Fibroblast of lung (primary cell): ENCODE data around the gene ASPDH. TPM values are rescaled to one million over a fixed set of nuclear protein-coding genes. Genes with fewer than 3 reads are reported as not detected.

ENCODE experiments used
- DNase-seq, 2 donors: peaks; one replicate each; pipeline versions ENCODE4 v3.0.0 to v3.0.0-alpha.2; 2010; ENCODE audit warnings: low read depth in 2 of 2
- H2AFZ ChIP-seq: 2 replicates; pipeline ENCODE4 v1.5.1; 2012; ENCODE audit warnings: low read length, control low read depth, inconsistent platforms
- H3K27ac ChIP-seq: 2 replicates; pipeline ENCODE4 v1.5.1; 2011; ENCODE audit warnings: low read length, control low read depth; ENCODE audit not compliant: insufficient read depth
- H3K27me3 ChIP-seq: 2 replicates; pipeline ENCODE4 v1.5.1; 2011; ENCODE audit warnings: mild to moderate bottlenecking, low read length; ENCODE audit not compliant: control insufficient read depth, insufficient read depth
- H3K36me3 ChIP-seq: 2 replicates; pipeline ENCODE4 v1.5.1; 2011; ENCODE audit warnings: low read length; ENCODE audit not compliant: control insufficient read depth, insufficient read depth
- H3K4me1 ChIP-seq: 2 replicates; pipeline ENCODE4 v1.5.1; 2011; ENCODE audit warnings: low read length; ENCODE audit not compliant: control insufficient read depth, insufficient read depth; ENCODE audit errors: extremely low read depth
- H3K4me2 ChIP-seq: 2 replicates; pipeline ENCODE4 v1.5.1; 2011; ENCODE audit warnings: low read length, control low read depth; ENCODE audit not compliant: insufficient read depth; ENCODE audit errors: extremely low read depth
- H3K4me3 ChIP-seq, 4 experiments: fragments of 200-600 bp in 1 of 4; sonication (generic) in 1 of 4; replicated peaks in 1 of 4; 2 replicates each; pipeline ENCODE4 v1.5.1; 2011 to 2016; ENCODE audit warnings: low read length in 4 of 4, low read depth in 3 of 4, mild to moderate bottlenecking in 3 of 4, control low read depth in 2 of 4, inconsistent platforms in 1 of 4, mixed read lengths in 1 of 4; ENCODE audit not compliant: insufficient read depth in 1 of 4; ENCODE audit errors: control extremely low read depth in 1 of 4
- H3K79me2 ChIP-seq: 2 replicates; pipeline ENCODE4 v1.5.1; 2012; ENCODE audit warnings: mild to moderate bottlenecking, low read length, inconsistent platforms; ENCODE audit not compliant: control insufficient read depth, insufficient read depth
- H3K9ac ChIP-seq: 2 replicates; pipeline ENCODE4 v1.5.1; 2011; ENCODE audit warnings: mild to moderate bottlenecking, low read length, control low read depth; ENCODE audit not compliant: insufficient read depth
- H3K9me3 ChIP-seq: 2 replicates; pipeline ENCODE4 v1.5.1; 2012; ENCODE audit warnings: low read depth, low read length; ENCODE audit not compliant: control insufficient read depth, insufficient read depth
- H4K20me1 ChIP-seq: 2 replicates; pipeline ENCODE4 v1.5.1; 2011; ENCODE audit warnings: low read length; ENCODE audit not compliant: control insufficient read depth, insufficient read depth; ENCODE audit errors: extremely low read depth
- EZH2 ChIP-seq: IDR thresholded peaks from 2 replicates; pipeline ENCODE4 v1.5.1; 2012; ENCODE audit warnings: low read length, control low read depth, mild to moderate bottlenecking; ENCODE audit errors: missing control alignments
- polyA plus RNA-seq, 2 donors: library from polyadenylated mRNA; depleted of rRNA in 1 of 2; stranded (reverse) in 1 of 2; unstranded in 1 of 2; fragments of >200 nt; gene quantifications; 2 replicates each; pipeline ENCODE4 v1.2.1, GENCODE V29; 2011 to 2012; ENCODE audit warnings: missing spikeins in 1 of 2
- total RNA-seq: library from RNA; depleted of rRNA; stranded (reverse); fragments of >200 nt; gene quantifications from 2 replicates; pipeline ENCODE4 v1.2.1, GENCODE V29; 2014
- TF ChIP-seq, protein P1 (sequence below), 2 donors: IDR thresholded peaks in 1 of 2; conservative IDR thresholded peaks in 1 of 2; 1 replicate in 1 of 2; 2 replicates in 1 of 2; pipeline ENCODE4 v1.5.1; 2011 to 2012; ENCODE audit warnings: low read length in 2 of 2, control low read depth in 1 of 2, inconsistent platforms in 1 of 2, low read depth in 1 of 2, mild to moderate bottlenecking in 1 of 2

The ASPDH gene
- total and polyA plus RNA-seq, 2 donors (not counting 1 experiment from before 2014, with no cell fraction given): not detected

DNA sequence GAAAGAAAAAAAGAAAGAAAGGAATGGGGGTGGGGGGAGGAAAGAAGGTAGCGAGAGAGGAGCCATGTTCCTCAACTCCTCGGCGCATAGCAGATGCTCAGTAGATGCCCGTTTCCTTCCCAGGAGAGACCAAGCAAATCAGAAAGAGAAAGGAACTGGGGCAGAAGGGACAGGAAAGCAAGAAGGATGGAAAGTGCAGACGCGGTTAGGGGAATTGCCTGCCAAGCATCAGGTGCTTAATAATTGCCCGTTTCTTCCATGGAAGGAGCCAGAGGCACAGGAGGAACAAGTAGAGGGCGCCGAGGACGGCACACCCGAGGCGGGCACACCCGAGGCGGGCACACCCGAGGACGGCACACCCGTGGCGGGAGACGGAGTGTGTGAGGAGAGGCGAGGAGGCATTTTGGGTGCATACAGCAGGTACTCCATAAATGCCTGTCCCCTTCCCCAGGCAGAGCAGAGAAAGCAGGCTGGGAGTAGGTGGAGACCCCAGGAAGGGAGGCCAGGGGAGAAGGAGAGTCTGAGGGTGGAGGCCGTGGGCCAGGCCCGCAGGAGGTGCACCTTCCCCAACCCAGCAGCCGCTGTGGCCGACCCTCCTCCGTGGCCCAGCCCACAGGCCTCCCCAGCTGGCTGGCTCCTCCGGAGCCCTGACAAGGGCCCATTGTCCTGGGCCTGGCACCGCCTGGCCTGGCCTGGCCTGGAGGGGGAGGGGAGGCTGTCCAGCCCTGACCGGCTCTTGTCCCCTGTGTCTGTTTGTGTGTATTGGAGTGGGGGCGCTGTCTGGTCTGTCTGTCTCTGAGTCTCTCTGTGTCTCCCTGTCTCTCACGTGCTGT is 17.3 kb downstream of the ASPDH start:
- no peaks in the 10 kb centered on the region for H3K79me2 ChIP-seq
- no peak overlapping the region for H3K9ac ChIP-seq
- no peak overlapping the region for H2AFZ ChIP-seq

DNA sequence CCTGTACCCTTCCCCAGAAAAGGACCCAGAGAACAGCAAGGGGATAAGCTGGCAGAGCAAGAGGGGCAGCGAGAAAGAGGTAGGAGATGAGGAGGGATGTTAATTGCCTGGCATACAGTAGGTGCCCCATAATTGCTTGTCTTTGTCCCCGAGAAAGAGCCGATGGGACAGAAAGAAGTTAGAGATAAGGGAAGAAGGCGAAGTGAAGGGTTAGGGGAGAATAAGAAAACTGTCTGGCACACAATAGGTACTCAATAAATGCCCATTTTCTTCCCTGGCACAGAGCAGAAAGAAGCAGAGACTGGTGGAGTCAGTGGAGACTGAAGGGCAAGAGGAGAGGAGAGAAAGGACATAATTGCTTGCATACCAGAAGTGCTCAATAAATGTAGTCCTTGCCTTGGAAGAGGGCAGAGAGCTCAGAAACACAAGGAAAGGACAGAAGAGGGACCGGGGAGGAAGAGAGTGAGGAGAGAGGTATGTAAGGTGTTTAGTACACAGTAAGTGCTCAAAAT is 18.6 kb downstream of the ASPDH start:
- Histone ChIP-seq H3K4me3 (no peak overlapping the region), H3K79me2 (no peaks in the 10 kb centered on the region), H3K27ac (no peak overlapping the region), H3K4me2 (no peak overlapping the region), H3K27me3 (peaks cover 20% of the 10 kb centered on the region), H3K36me3 (no peaks in the 10 kb centered on the region), H3K4me1 (no peaks in the 10 kb centered on the region), H4K20me1 (no peaks in the 10 kb centered on the region), H3K9me3 (no peaks in the 10 kb centered on the region), H2AFZ (no peak overlapping the region), H3K9ac (no peak overlapping the region)
- no peak for DNase-seq
- TF ChIP-seq EZH2: no peak
- TF ChIP-seq, protein P1, sequence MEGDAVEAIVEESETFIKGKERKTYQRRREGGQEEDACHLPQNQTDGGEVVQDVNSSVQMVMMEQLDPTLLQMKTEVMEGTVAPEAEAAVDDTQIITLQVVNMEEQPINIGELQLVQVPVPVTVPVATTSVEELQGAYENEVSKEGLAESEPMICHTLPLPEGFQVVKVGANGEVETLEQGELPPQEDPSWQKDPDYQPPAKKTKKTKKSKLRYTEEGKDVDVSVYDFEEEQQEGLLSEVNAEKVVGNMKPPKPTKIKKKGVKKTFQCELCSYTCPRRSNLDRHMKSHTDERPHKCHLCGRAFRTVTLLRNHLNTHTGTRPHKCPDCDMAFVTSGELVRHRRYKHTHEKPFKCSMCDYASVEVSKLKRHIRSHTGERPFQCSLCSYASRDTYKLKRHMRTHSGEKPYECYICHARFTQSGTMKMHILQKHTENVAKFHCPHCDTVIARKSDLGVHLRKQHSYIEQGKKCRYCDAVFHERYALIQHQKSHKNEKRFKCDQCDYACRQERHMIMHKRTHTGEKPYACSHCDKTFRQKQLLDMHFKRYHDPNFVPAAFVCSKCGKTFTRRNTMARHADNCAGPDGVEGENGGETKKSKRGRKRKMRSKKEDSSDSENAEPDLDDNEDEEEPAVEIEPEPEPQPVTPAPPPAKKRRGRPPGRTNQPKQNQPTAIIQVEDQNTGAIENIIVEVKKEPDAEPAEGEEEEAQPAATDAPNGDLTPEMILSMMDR (conservative IDR thresholded peaks at IDR 0.05 in 1 of 2, IDR thresholded peaks at IDR 0.05 in 1 of 2; ENCODE audit: low read depth in 1 of 2, low read length in 2 of 2): no peak

More for the DNA sequence above, 17.3 kb downstream of the ASPDH start:
- no peaks in the 10 kb centered on the region for H3K36me3 ChIP-seq
- no peak overlapping the region for H3K4me2 ChIP-seq
- H3K4me3 ChIP-seq: no peak overlapping the region
- peaks cover 18% of the 10 kb centered on the region for H3K27me3 ChIP-seq
- H4K20me1 ChIP-seq: no peaks in the 10 kb centered on the region
- H3K9me3 ChIP-seq: no peaks in the 10 kb centered on the region
- TF ChIP-seq EZH2: no peak
- TF ChIP-seq, protein P1 (conservative IDR thresholded peaks at IDR 0.05 in 1 of 2, IDR thresholded peaks at IDR 0.05 in 1 of 2; ENCODE audit: low read depth in 1 of 2, low read length in 2 of 2): no peak
- no peak overlapping the region for H3K27ac ChIP-seq
- no peaks in the 10 kb centered on the region for H3K4me1 ChIP-seq
- DNase-seq: no peak

DNA sequence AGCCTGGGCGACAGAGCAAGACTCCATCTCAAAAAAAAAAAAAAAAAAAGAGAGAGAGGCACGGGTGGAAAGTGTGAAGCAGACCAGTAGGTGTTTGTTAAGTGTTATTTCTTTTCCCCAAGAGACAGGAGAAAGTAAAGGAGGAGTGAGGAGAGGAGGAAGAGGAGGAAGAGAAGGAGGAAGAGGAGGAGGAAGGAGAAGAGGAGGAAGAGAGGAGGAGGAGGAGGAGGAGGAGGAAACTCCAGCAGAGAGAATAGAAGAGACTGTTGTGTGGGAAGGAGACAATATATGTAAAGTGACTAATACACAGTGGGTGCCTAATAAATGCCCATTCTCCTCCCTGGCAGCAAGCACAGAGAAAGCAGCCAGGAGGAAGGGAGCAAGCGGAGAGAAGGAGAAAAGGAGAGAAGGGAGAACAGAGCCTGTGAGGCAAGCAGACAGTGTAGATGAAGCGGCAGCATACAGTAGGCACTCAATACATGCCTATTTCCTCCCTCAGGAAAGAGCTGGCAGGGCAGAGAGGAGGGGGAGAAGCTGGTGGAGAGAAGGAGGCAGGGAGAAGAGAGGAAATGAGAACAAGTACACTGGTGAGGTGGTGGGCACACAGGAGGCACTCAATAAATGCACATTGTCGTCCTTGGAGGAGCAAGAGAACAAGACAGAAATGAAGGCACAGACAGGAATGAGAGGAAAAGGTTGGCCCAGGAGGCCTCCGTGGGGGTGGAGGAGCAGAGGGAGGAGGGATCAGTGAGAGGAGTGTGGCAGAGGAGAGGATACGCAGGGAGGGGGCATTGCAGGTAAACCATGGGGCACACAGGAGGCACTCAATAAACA is 19.3 kb downstream of the ASPDH start:
- Histone ChIP-seq H3K27me3 (peaks cover 21% of the 10 kb centered on the region), H4K20me1 (no peaks in the 10 kb centered on the region), H3K4me3 (no peak overlapping the region), H3K79me2 (no peaks in the 10 kb centered on the region), H3K4me2 (no peak overlapping the region), H3K9me3 (no peaks in the 10 kb centered on the region), H3K36me3 (no peaks in the 10 kb centered on the region), H3K27ac (no peak overlapping the region), H2AFZ (no peak overlapping the region), H3K9ac (no peak overlapping the region), H3K4me1 (no peaks in the 10 kb centered on the region)
- no peak for TF ChIP-seq EZH2
- TF ChIP-seq, protein P1 (conservative IDR thresholded peaks at IDR 0.05 in 1 of 2, IDR thresholded peaks at IDR 0.05 in 1 of 2; ENCODE audit: low read depth in 1 of 2, low read length in 2 of 2): no peak
- no peak for DNase-seq
